Thyroid gland (tissue), 4 donors: Measurements from ENCODE around the gene ANKRD6.

Experiments used
- CTCF ChIP-seq, 6 experiments: fragments of 200-600 bp in 3 of 6; fragments of 450-650 bp in 3 of 6; sonication (generic) in 3 of 6; IDR thresholded peaks; one replicate each; pipeline ENCODE4 v1.5.1; 2016 to 2019; ENCODE audit warnings: antibody characterized with exemption in 6 of 6, mild to moderate bottlenecking in 2 of 6, inconsistent platforms in 1 of 6, moderate library complexity in 1 of 6
- POLR2A ChIP-seq, 2 donors: fragments of 450-650 bp; IDR thresholded peaks; one replicate each; pipeline ENCODE4 v1.6.1; 2017; ENCODE audit warnings: antibody characterized with exemption in 2 of 2, mild to moderate bottlenecking in 2 of 2, moderate library complexity in 1 of 2

- TF ChIP-seq CTCF (IDR thresholded peaks at IDR 0.05) (no peak), POLR2A (IDR thresholded peaks at IDR 0.05) (no peak)
Measured at GRCh38 chr6:89567630-89568390, 134.9 kb downstream of the ANKRD6 start.
